Measurements from ENCODE around the gene TPST1. TPM values are rescaled to one million over a fixed set of nuclear protein-coding genes. Genes with fewer than 3 reads are reported as not detected.

Gene TPST1
- total RNA-seq, 1 experiment from 2014 or later, result 15.0 TPM

DNA sequence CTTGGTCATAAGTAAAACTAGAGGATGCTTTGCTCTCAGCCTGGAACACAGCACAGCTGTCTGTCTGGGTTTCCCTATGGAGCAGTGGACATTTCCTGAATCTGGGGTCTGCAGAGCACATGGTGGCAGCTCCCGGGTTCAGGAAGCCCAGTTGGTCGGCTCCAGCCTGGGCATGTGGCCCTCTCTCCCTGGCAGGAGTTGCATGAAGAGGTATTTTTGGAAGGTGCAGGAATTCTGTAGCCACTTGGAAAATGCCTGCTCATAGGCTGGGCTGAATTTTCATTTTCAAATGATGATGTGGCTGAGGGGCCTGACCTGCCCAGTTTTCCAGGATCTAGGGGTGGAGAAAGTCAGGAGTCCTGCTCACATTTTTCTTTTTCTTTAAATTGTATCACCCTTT is 6.7 kb upstream of the TPST1 start (continued):
- TF ChIP-seq OVOL2 (CRISPR knock-in tag; IDR thresholded peaks at IDR 0.05; ENCODE audit: borderline replicate concordance) (no peak), ZNF317 (CRISPR knock-in tag; IDR thresholded peaks at IDR 0.05; ENCODE audit: borderline replicate concordance, low read depth) (no peak), ETV6 (CRISPR knock-in tag; IDR thresholded peaks at IDR 0.05) (no peak), NR2C2 (CRISPR knock-in tag; IDR thresholded peaks at IDR 0.05) (no peak)
- TF ChIP-seq, protein P1, sequence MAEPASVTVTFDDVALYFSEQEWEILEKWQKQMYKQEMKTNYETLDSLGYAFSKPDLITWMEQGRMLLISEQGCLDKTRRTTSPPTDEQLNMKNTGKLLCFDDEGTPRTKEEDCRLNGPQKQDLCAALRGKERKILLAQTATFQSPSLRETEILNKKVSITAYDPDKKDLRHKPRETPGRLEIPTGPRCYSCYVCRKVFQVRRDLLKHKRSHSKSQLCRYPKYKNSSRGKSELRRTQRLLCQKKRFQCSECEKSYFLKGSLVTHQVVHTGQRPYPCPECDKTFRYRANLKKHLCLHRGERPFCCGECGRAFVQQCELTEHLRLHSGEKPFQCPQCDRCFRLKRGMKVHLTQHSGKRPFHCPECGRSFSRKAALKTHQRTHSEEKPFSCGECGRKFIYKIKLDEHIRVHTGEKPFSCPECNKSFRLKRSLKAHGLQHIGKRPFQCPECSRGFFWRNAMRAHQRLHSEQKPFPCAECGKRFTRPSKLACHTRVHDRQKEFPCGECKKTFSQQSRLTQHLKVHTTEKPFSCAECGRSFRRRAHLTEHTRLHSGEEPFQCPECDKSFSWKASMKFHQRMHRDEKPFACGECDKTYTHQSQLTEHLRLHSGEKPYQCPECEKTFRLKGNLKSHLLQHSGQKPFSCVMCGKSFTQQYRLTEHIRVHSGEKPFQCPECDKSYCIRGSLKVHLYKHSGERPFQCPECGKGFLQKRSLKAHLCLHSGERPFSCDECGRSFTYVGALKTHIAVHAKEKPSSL (CRISPR knock-in tag; conservative IDR thresholded peaks at IDR 0.05), result no peak
- TF ChIP-seq, protein P2, sequence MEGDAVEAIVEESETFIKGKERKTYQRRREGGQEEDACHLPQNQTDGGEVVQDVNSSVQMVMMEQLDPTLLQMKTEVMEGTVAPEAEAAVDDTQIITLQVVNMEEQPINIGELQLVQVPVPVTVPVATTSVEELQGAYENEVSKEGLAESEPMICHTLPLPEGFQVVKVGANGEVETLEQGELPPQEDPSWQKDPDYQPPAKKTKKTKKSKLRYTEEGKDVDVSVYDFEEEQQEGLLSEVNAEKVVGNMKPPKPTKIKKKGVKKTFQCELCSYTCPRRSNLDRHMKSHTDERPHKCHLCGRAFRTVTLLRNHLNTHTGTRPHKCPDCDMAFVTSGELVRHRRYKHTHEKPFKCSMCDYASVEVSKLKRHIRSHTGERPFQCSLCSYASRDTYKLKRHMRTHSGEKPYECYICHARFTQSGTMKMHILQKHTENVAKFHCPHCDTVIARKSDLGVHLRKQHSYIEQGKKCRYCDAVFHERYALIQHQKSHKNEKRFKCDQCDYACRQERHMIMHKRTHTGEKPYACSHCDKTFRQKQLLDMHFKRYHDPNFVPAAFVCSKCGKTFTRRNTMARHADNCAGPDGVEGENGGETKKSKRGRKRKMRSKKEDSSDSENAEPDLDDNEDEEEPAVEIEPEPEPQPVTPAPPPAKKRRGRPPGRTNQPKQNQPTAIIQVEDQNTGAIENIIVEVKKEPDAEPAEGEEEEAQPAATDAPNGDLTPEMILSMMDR (IDR thresholded peaks at IDR 0.05), result no peak
- TF ChIP-seq, protein P3, sequence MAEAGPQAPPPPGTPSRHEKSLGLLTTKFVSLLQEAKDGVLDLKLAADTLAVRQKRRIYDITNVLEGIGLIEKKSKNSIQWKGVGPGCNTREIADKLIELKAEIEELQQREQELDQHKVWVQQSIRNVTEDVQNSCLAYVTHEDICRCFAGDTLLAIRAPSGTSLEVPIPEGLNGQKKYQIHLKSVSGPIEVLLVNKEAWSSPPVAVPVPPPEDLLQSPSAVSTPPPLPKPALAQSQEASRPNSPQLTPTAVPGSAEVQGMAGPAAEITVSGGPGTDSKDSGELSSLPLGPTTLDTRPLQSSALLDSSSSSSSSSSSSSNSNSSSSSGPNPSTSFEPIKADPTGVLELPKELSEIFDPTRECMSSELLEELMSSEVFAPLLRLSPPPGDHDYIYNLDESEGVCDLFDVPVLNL (CRISPR knock-in tag; IDR thresholded peaks at IDR 0.05; ENCODE audit: borderline replicate concordance, low read depth), result no peak

DNA sequence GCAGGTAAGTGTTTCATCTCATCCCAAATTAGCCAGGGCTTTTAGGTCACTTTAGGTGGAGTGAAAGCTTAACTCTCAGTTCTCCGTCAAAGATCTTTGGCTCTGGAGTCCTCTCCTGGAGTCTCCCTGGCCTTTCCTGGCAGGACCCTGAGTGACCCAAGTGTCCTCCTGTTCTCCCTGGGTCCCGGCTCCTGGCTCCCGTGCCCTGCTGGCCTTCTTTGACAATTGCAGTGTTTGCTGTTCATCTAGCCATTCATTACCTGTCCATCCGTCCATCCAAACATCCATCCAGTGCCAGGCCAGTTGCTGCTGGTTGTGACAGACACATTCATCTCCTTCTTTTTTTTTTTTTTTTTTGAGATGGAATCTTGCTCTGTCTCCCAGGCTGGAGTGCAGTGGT is 6.2 kb upstream of the TPST1 start:
- ChIA-PET CTCF (interaction anchor here (0.8 kb wide), 1 partner anchor 124 kb away, joined by 3 read pairs; no protein-coding TSS in a partner anchor), POLR2A (interaction anchor here (0.6 kb wide), 1 partner anchor 12 kb away, joined by 4 read pairs; no protein-coding TSS in a partner anchor)
- Mint-ChIP-seq H3K4me1 (peaks cover 4% of the 10 kb centered on the region; the same call in 1 of the 2 replicates), H3K27me3 (ENCODE audit: low read depth) (peaks cover 5% of the 10 kb centered on the region; the same call in 1 of the 2 replicates), H3K27ac (no peak overlapping the region), H3K9me3 (0 out of 2 replicates have a peak, but pooled peaks cover 3% of the 10 kb centered on the region), H3K4me3 (no peak overlapping the region), H3K36me3 (no peaks in the 10 kb centered on the region)
- DNase-seq (ENCODE audit: low spot score) (no peak), ATAC-seq (no peak)
- TF ChIP-seq ZNF671 (CRISPR knock-in tag; IDR thresholded peaks at IDR 0.05) (no peak), ZNF219 (CRISPR knock-in tag; IDR thresholded peaks at IDR 0.05; ENCODE audit: borderline replicate concordance) (no peak), ZNF423 (CRISPR knock-in tag; IDR thresholded peaks at IDR 0.05) (no peak), FOXP1 (CRISPR knock-in tag; IDR thresholded peaks at IDR 0.05; ENCODE audit: borderline replicate concordance) (no peak), NR1H2 (CRISPR knock-in tag; IDR thresholded peaks at IDR 0.05) (no peak), FOXK1 (CRISPR knock-in tag; IDR thresholded peaks at IDR 0.05) (no peak), JAZF1 (CRISPR knock-in tag; IDR thresholded peaks at IDR 0.05) (no peak), ZNF138 (CRISPR knock-in tag; conservative IDR thresholded peaks at IDR 0.05) (no peak), MYBL2 (CRISPR knock-in tag; IDR thresholded peaks at IDR 0.05) (no peak)
- TF ChIP-seq, protein P3 (CRISPR knock-in tag; IDR thresholded peaks at IDR 0.05; ENCODE audit: borderline replicate concordance, low read depth), result no peak

DNA sequence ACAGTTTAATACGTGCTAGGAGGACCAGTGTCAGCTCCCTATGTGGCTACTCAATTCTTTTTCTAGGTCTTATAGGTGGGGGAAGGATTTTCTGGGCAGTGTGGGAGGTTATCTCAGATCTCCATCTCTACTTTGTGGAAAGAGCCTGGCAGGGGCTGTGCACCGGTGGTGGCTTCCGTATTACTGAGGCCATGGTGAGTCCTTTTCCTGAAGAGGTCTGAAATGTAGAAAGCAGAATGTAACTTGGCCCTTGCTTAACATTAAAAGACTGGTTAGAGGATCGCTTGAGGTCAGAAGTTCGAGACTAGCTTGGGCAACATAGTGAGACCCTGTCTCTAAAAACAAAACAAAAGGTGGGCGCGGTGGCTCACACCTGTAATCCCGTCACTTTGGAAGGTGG is 2.7 kb upstream of the TPST1 start:
- Mint-ChIP-seq H3K4me1 (peaks cover 18% of the 10 kb centered on the region), H3K27ac (no peak overlapping the region), H3K27me3 (ENCODE audit: low read depth) (peaks cover 11% of the 10 kb centered on the region), H3K9me3 (no peaks in the 10 kb centered on the region), H3K36me3 (no peaks in the 10 kb centered on the region), H3K4me3 (no peak overlapping the region)
- POLR2A ChIA-PET, result no interaction called here
- no peak for DNase-seq (ENCODE audit: low spot score)
- CTCF ChIA-PET, result interaction anchor here (0.8 kb wide), 1 partner anchor 48 kb away, joined by 3 read pairs; no protein-coding TSS in a partner anchor
- ATAC-seq, result no peak
- TF ChIP-seq, protein P4, sequence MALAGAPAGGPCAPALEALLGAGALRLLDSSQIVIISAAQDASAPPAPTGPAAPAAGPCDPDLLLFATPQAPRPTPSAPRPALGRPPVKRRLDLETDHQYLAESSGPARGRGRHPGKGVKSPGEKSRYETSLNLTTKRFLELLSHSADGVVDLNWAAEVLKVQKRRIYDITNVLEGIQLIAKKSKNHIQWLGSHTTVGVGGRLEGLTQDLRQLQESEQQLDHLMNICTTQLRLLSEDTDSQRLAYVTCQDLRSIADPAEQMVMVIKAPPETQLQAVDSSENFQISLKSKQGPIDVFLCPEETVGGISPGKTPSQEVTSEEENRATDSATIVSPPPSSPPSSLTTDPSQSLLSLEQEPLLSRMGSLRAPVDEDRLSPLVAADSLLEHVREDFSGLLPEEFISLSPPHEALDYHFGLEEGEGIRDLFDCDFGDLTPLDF (CRISPR knock-in tag; IDR thresholded peaks at IDR 0.05), result no peak
- TF ChIP-seq, protein P5, sequence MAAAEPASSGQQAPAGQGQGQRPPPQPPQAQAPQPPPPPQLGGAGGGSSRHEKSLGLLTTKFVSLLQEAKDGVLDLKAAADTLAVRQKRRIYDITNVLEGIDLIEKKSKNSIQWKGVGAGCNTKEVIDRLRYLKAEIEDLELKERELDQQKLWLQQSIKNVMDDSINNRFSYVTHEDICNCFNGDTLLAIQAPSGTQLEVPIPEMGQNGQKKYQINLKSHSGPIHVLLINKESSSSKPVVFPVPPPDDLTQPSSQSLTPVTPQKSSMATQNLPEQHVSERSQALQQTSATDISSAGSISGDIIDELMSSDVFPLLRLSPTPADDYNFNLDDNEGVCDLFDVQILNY (CRISPR knock-in tag; IDR thresholded peaks at IDR 0.05), result no peak
- TF ChIP-seq ZNF138 (CRISPR knock-in tag; conservative IDR thresholded peaks at IDR 0.05) (no peak), HMGA2 (CRISPR knock-in tag; IDR thresholded peaks at IDR 0.05) (no peak), GRHL2 (CRISPR knock-in tag; IDR thresholded peaks at IDR 0.05; ENCODE audit: insufficient replicate concordance, severe bottlenecking) (no peak), ATF1 (CRISPR knock-in tag; IDR thresholded peaks at IDR 0.05) (no peak), ZNF396 (CRISPR knock-in tag; IDR thresholded peaks at IDR 0.05; ENCODE audit: borderline replicate concordance) (no peak), IRF2 (CRISPR knock-in tag; IDR thresholded peaks at IDR 0.05; ENCODE audit: borderline replicate concordance, low read depth) (no peak), EMX1 (CRISPR knock-in tag; IDR thresholded peaks at IDR 0.05) (no peak)
- TF ChIP-seq, protein P6, sequence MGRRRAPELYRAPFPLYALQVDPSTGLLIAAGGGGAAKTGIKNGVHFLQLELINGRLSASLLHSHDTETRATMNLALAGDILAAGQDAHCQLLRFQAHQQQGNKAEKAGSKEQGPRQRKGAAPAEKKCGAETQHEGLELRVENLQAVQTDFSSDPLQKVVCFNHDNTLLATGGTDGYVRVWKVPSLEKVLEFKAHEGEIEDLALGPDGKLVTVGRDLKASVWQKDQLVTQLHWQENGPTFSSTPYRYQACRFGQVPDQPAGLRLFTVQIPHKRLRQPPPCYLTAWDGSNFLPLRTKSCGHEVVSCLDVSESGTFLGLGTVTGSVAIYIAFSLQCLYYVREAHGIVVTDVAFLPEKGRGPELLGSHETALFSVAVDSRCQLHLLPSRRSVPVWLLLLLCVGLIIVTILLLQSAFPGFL (CRISPR knock-in tag; IDR thresholded peaks at IDR 0.05; ENCODE audit: borderline replicate concordance), result no peak
